GM23248 (cell line): ENCODE measurements around the gene IRF2BP1.

Experiments
- EZH2 ChIP-seq: fragments of 200-600 bp; sonication (generic); IDR thresholded peaks from 2 replicates; pipeline ENCODE4 v1.6.1; 2018; ENCODE audit warnings: antibody characterized with exemption, mild to moderate bottlenecking; ENCODE audit not compliant: insufficient read depth, poor library complexity, severe bottlenecking
- EZH2phosphoT487 ChIP-seq: fragments of 200-600 bp; sonication (generic); IDR thresholded peaks from 2 replicates; pipeline ENCODE4 v1.6.1; 2018; ENCODE audit warnings: antibody characterized with exemption, moderate library complexity, mild to moderate bottlenecking, low read depth; ENCODE audit not compliant: insufficient read depth

DNA sequence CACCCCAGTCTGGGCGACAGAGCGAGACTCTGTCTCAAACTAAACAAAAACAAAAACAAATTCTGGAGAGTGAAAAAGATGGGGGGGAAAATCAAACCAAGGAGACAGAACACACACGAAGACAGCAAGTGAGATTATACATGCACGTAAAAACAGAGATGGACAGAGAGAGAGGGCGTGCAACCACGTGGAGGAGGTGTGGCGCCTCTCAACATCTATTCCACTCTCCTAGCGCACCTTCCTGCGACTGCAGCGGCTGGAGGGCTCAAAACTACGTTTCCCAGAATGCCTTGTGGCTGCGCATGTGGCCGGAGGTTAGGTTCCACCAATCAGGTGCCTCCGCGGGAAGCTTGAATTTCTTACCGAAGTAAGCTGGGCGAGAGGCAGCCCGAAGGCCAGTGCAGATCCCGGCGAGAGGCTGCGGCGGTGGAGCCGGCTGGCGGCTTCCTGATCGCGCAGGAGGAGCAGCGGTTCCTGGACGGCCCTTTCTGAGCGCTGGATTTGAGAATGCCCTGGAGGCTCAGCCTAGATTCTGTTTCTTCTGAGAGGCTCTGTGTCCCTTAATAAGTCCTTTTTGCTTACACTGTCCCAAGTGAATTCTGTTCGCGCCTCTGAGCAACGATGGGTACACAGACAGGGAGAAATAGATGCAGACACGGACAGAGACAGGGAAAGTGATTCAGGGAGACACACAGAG lies 41.8 kb upstream of the IRF2BP1 start:
- no peak for TF ChIP-seq EZH2phosphoT487
- no peak for TF ChIP-seq EZH2
